Neural cell (in vitro differentiated cells): ENCODE measurements around the gene GCN1.

Experiments used
- CTCF ChIP-seq: fragments of 450-650 bp; IDR thresholded peaks from 2 replicates; pipeline ENCODE4 v1.5.1; 2014; ENCODE audit warnings: antibody characterized with exemption, mild to moderate bottlenecking, moderate library complexity; ENCODE audit not compliant: poor library complexity, severe bottlenecking
- EZH2 ChIP-seq: fragments of 200-600, 300-800 bp; shearing (Covaris generic), sonication (generic); IDR thresholded peaks from 2 replicates; pipeline ENCODE4 v1.6.1; 2014; ENCODE audit warnings: antibody characterized with exemption, low read length, borderline replicate concordance, mild to moderate bottlenecking; ENCODE audit not compliant: insufficient read depth, poor library complexity, severe bottlenecking
- MXI1 ChIP-seq: fragments of 450-650 bp; conservative IDR thresholded peaks from 2 replicates; pipeline ENCODE4 v1.6.1; 2014; ENCODE audit warnings: antibody characterized with exemption, mild to moderate bottlenecking; ENCODE audit not compliant: poor library complexity, severe bottlenecking

- TF ChIP-seq CTCF (no peak), EZH2 (no peak), MXI1 (no peak)
Observed at GRCh38 chr12:120134307-120134980, 60.1 kb downstream of the GCN1 start.
